Adrenal gland (tissue), 5 donors: Measurements from ENCODE around the gene DCDC2B.

Experiments
- CTCF ChIP-seq, 6 experiments: fragments of 450-650 bp in 4 of 6; fragments of 200-600 bp in 2 of 6; sonication (generic) in 1 of 6; IDR thresholded peaks; 1 replicate in 5 of 6; 2 replicates in 1 of 6; pipeline versions ENCODE4 v1.5.1 to v1.8.0; 2016 to 2021; ENCODE audit warnings: antibody characterized with exemption in 6 of 6, mild to moderate bottlenecking in 2 of 6, moderate library complexity in 1 of 6
- POLR2A ChIP-seq, 2 donors: fragments of 450-650 bp; IDR thresholded peaks; one replicate each; pipeline ENCODE4 v1.6.1; 2017; ENCODE audit warnings: antibody characterized with exemption in 2 of 2, mild to moderate bottlenecking in 2 of 2, moderate library complexity in 1 of 2
- donor health status: DM: no; HTN: no; CAD: no.

- TF ChIP-seq CTCF (IDR thresholded peaks at IDR 0.05) (no peak), POLR2A (IDR thresholded peaks at IDR 0.05) (peak in 1 of 2 donors; percentile 12)
These were observed 41.1 kb downstream of the DCDC2B start for GRCh38 chr1:32249831-32250525.
